ENCODE results near the gene LRRTM4. TPM values are rescaled to one million over a fixed set of nuclear protein-coding genes. Genes with fewer than 3 reads are reported as not detected.

LRRTM4 gene
- total RNA-seq, 1 donor from 2014 or later, result not detected

DNA sequence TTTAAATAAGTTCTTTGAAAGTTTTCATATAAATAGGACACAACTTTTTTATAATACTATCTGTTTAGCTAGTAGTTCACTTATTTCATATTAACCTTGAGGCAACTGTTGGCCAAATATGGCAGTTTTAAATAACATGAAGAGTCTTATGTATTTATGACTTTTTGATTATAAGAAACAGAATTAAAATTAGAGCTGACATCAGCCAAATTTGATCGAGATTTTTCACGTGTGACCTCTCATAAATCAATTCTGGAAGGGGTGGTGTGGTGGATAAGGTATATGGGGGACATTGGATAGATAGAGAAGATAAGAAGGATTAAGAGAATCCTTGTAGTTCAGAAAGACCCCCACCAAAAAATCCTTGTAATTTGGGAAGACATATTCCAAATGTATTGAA, 776.6 kb downstream of the LRRTM4 start:
- Mint-ChIP-seq H3K27ac (no peak overlapping the region), H3K9me3 (peaks cover 2% of the 10 kb centered on the region), H3K4me3 (no peak overlapping the region), H3K4me1 (no peaks in the 10 kb centered on the region), H3K36me3 (ENCODE audit: low read depth) (no peaks in the 10 kb centered on the region), H3K27me3 (no peaks in the 10 kb centered on the region)
- DNase-seq, result no peak
- TF ChIP-seq CTCF (IDR thresholded peaks at IDR 0.05), result no peak
- intact Hi-C loops (cut with micrococcal nuclease), result no loop called here
- CTCF ChIA-PET, result no interaction called here
- POLR2A ChIA-PET, result no interaction called here
- no peak for ATAC-seq (ENCODE audit: low read depth)

DNA sequence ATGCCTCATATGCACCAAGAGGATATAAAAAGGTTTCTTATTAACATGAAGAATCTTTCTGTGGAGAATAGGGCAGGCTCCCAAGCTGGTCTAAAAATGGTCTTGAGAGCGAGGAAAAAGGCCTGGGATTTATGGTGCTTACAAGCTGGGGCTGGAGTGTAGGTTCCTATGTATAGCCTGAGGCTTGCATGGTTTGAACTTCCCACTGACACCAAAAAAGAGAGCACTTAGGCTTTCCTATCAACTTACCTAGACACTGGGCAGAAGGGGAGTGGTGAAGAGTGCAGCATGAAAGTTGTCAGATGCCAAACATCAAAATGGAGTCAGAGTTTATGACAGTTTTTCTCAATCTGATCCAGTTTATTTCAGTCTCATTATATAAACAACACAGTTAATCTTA, 784.6 kb downstream of the LRRTM4 start:
- H3K4me3 Mint-ChIP-seq, result no peak overlapping the region
- intact Hi-C loops (cut with micrococcal nuclease), result no loop called here
- no peak for TF ChIP-seq CTCF (IDR thresholded peaks at IDR 0.05)
- no peak for DNase-seq
- ATAC-seq (ENCODE audit: low read depth), result no peak
- ChIA-PET CTCF (no interaction called here), POLR2A (no interaction called here)
- no peaks in the 10 kb centered on the region for H3K4me1 Mint-ChIP-seq
- H3K27me3 Mint-ChIP-seq, result no peaks in the 10 kb centered on the region
- no peaks in the 10 kb centered on the region for H3K36me3 Mint-ChIP-seq (ENCODE audit: low read depth)
- H3K27ac Mint-ChIP-seq, result no peak overlapping the region
- peaks cover 2% of the 10 kb centered on the region for H3K9me3 Mint-ChIP-seq

- intact Hi-C loops (cut with micrococcal nuclease), result no loop called here
- ChIA-PET POLR2A (no interaction called here), CTCF (no interaction called here)
- no peaks in the 10 kb centered on the region for H3K36me3 Mint-ChIP-seq (ENCODE audit: low read depth)
- ATAC-seq (ENCODE audit: low read depth) (no peak), DNase-seq (no peak)
- no peak overlapping the region for H3K27ac Mint-ChIP-seq
- no peak for TF ChIP-seq CTCF (IDR thresholded peaks at IDR 0.05)
- H3K4me1 Mint-ChIP-seq, result no peaks in the 10 kb centered on the region
- H3K9me3 Mint-ChIP-seq, result peaks cover 2% of the 10 kb centered on the region
- H3K27me3 Mint-ChIP-seq, result no peaks in the 10 kb centered on the region
- H3K4me3 Mint-ChIP-seq, result no peak overlapping the region
These were observed 788.4 kb downstream of the LRRTM4 start for GRCh38 chr2:76733736-76734135.

DNA sequence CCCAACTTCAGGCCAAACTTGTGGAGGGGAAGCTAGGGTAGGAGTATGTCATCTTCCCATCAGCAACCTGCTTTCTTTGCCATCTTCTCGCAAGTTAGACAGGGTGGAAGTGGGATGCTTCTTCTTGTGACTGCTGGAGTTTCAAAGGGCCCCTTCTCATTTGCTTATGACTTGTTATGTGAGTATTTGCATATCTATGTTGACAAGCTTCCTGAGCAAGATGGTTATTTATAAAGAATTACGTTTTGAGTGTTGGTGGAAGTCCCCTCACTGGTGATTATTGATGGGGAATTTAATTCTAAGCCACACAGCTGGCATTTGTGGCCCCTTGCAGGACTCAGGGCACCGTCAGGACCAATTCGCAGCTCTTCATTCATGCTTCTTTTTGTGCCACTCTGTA, 791.0 kb downstream of the LRRTM4 start:
- Mint-ChIP-seq H3K4me3 (no peak overlapping the region), H3K27me3 (no peaks in the 10 kb centered on the region), H3K4me1 (no peaks in the 10 kb centered on the region), H3K27ac (no peak overlapping the region), H3K9me3 (peaks cover 2% of the 10 kb centered on the region), H3K36me3 (ENCODE audit: low read depth) (no peaks in the 10 kb centered on the region)
- ChIA-PET CTCF (no interaction called here), POLR2A (no interaction called here)
- no peak for DNase-seq
- no peak for ATAC-seq (ENCODE audit: low read depth)
- intact Hi-C loops (cut with micrococcal nuclease), result no loop called here
- TF ChIP-seq CTCF (IDR thresholded peaks at IDR 0.05), result no peak

- Mint-ChIP-seq H3K27ac (no peak overlapping the region), H3K9me3 (peaks cover 2% of the 10 kb centered on the region), H3K36me3 (ENCODE audit: low read depth) (no peaks in the 10 kb centered on the region), H3K4me3 (no peak overlapping the region), H3K4me1 (no peaks in the 10 kb centered on the region), H3K27me3 (no peaks in the 10 kb centered on the region)
- CTCF ChIA-PET, result no interaction called here
- DNase-seq, result no peak
- no peak for TF ChIP-seq CTCF (IDR thresholded peaks at IDR 0.05)
- no peak for ATAC-seq (ENCODE audit: low read depth)
- intact Hi-C loops (cut with micrococcal nuclease), result no loop called here
- POLR2A ChIA-PET, result no interaction called here
These were observed 792.2 kb downstream of the LRRTM4 start for GRCh38 chr2:76730021-76730420.

Data from activated B cell treated with CpG ODN at 0.5 μM for 24 hours (primary cell).